Adrenal gland (tissue), 5 donors: ENCODE data around the gene MLXIPL.

Experiments
- POLR2A ChIP-seq, 2 donors: fragments of 450-650 bp; IDR thresholded peaks; one replicate each; pipeline ENCODE4 v1.6.1; 2017; ENCODE audit warnings: antibody characterized with exemption in 2 of 2, mild to moderate bottlenecking in 2 of 2, moderate library complexity in 1 of 2
- TF ChIP-seq, protein P1 (sequence below), 6 experiments: fragments of 450-650 bp in 4 of 6; fragments of 200-600 bp in 2 of 6; sonication (generic) in 1 of 6; IDR thresholded peaks; 1 replicate in 5 of 6; 2 replicates in 1 of 6; pipeline versions ENCODE4 v1.5.1 to v1.8.0; 2016 to 2021; ENCODE audit warnings: antibody characterized with exemption in 6 of 6, mild to moderate bottlenecking in 2 of 6, moderate library complexity in 1 of 6
- donor health status: DM: no; HTN: no; CAD: no.

DNA sequence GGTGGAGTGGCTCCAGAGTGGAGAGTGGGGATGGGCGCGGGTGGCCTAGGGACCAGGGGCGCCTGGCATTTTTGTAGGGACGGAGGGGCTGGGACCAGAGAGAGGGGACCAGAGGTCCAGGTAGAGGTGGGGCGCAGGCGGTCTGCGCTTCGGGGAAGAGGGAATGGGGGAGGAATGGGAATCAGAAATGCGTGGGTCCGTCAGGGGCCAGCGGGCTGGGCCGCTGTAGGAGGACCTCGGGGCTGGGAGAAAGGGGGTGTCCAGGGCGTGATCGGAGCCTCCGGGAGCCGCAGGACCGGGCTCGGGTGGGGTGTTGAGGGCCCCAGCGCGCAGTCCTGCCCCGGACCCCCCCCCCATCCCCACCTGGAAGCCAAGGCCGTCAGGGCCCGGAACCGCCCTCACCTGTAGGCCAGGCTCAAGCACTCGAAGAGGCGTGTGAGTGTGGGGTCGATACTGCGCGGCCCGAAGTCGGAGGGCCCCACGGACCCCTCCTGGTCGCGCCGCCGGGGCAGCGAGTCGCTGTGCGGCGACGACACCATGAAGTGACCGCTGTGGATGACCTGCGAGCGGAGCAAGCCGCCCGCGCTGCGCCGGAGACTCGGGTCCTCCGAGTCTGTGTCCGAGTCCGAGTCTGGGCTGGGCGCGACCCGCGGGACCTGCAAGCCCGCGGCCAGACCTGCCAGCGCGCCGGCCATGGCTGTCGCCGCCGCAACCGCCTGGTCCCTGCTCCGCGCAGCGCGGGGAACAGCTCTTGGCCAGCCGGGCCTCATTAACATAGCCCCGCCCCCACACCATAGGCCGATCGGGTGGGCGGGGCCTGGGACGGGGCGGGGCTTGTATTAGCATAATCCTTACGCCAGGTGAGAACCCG, at the start of gene MLXIPL:
- TF ChIP-seq, protein P1, sequence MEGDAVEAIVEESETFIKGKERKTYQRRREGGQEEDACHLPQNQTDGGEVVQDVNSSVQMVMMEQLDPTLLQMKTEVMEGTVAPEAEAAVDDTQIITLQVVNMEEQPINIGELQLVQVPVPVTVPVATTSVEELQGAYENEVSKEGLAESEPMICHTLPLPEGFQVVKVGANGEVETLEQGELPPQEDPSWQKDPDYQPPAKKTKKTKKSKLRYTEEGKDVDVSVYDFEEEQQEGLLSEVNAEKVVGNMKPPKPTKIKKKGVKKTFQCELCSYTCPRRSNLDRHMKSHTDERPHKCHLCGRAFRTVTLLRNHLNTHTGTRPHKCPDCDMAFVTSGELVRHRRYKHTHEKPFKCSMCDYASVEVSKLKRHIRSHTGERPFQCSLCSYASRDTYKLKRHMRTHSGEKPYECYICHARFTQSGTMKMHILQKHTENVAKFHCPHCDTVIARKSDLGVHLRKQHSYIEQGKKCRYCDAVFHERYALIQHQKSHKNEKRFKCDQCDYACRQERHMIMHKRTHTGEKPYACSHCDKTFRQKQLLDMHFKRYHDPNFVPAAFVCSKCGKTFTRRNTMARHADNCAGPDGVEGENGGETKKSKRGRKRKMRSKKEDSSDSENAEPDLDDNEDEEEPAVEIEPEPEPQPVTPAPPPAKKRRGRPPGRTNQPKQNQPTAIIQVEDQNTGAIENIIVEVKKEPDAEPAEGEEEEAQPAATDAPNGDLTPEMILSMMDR (IDR thresholded peaks at IDR 0.05), result no peak
- peak; percentile 64 to 91 for TF ChIP-seq POLR2A (IDR thresholded peaks at IDR 0.05)
